Mesendoderm (in vitro differentiated cells): Measurements from ENCODE around the gene PRPF31.
A peak's percentile ranks its signal among the peaks of the same experiment; 100 is the strongest.

Experiments
- DNase-seq: peaks from one replicate; pipeline ENCODE4 v3.0.0; 2013
- H2AK5ac ChIP-seq: 2 replicates; pipeline ENCODE4 v1.6.1; 2013; ENCODE audit warnings: low read length, inconsistent platforms
- H2BK120ac ChIP-seq: 2 replicates; pipeline ENCODE4 v1.6.1; 2013; ENCODE audit warnings: low read depth, mild to moderate bottlenecking, low read length, moderate library complexity, mixed read lengths
- H2BK15ac ChIP-seq: replicated peaks from 2 replicates; pipeline ENCODE4 v1.6.1; 2013; ENCODE audit warnings: low read depth, mild to moderate bottlenecking, moderate library complexity
- H2BK5ac ChIP-seq: 2 replicates; pipeline ENCODE4 v1.6.1; 2013; ENCODE audit warnings: low read length, inconsistent platforms
- H3K18ac ChIP-seq: 2 replicates; pipeline ENCODE4 v1.6.1; 2013; ENCODE audit warnings: mild to moderate bottlenecking, low read length, mixed read lengths
- H3K23ac ChIP-seq: one replicate; pipeline ENCODE4 v1.6.1; 2013; ENCODE audit warnings: low read length
- H3K27ac ChIP-seq: 2 replicates; pipeline ENCODE4 v1.5.1; 2013; ENCODE audit warnings: low read depth, mild to moderate bottlenecking, inconsistent platforms, low read length, moderate library complexity
- H3K27me3 ChIP-seq: 2 replicates; pipeline ENCODE4 v1.6.1; 2013; ENCODE audit warnings: low read length, control low read depth, mild to moderate bottlenecking, inconsistent platforms; ENCODE audit not compliant: insufficient read depth, poor library complexity
- H3K36me3 ChIP-seq: 2 replicates; pipeline ENCODE4 v1.6.1; 2013; ENCODE audit warnings: low read length, inconsistent platforms; ENCODE audit not compliant: control insufficient read depth, insufficient read depth
- H3K4ac ChIP-seq: one replicate; pipeline ENCODE4 v1.6.1; 2013; ENCODE audit warnings: low read depth, mild to moderate bottlenecking, low read length, moderate library complexity
- H3K4me1 ChIP-seq: 2 replicates; pipeline ENCODE4 v1.6.1; 2013; ENCODE audit warnings: low read depth, low read length, inconsistent platforms; ENCODE audit not compliant: control insufficient read depth
- H3K4me2 ChIP-seq: 2 replicates; pipeline ENCODE4 v1.6.1; 2013; ENCODE audit warnings: low read length
- H3K4me3 ChIP-seq: 2 replicates; pipeline ENCODE4 v1.5.1; 2013; ENCODE audit warnings: mild to moderate bottlenecking, low read length
- H3K56ac ChIP-seq: one replicate; pipeline ENCODE4 v1.6.1; 2013; ENCODE audit warnings: low read length
- H3K79me1 ChIP-seq: 2 replicates; pipeline ENCODE4 v1.6.1; 2013; ENCODE audit warnings: low read length, inconsistent platforms
- H3K79me2 ChIP-seq: 2 replicates; pipeline ENCODE4 v1.6.1; 2013; ENCODE audit warnings: mild to moderate bottlenecking, low read length; ENCODE audit not compliant: control insufficient read depth, insufficient read depth
- H3K9ac ChIP-seq: 2 replicates; pipeline ENCODE4 v1.6.1; 2013; ENCODE audit warnings: low read length, inconsistent platforms
- H4K5ac ChIP-seq: one replicate; pipeline ENCODE4 v1.6.1; 2013; ENCODE audit warnings: low read length
- H4K8ac ChIP-seq: one replicate; pipeline ENCODE4 v1.6.1; 2013; ENCODE audit warnings: low read depth, mild to moderate bottlenecking, control low read depth, low read length, moderate library complexity
- WGBS: extraction: QIAGEN DNeasy Blood & Tissue Kit; methylation state at CpG from one replicate; pipeline ENCODE4 v1.1.7; 2013; ENCODE audit warnings: low lambda C conversion rate, missing lambda C conversion rate; ENCODE audit not compliant: insufficient coverage; ENCODE audit errors: extremely low coverage; 5-methylcytosine and 5-hydroxymethylcytosine counted together

The PRPF31 gene

DNA sequence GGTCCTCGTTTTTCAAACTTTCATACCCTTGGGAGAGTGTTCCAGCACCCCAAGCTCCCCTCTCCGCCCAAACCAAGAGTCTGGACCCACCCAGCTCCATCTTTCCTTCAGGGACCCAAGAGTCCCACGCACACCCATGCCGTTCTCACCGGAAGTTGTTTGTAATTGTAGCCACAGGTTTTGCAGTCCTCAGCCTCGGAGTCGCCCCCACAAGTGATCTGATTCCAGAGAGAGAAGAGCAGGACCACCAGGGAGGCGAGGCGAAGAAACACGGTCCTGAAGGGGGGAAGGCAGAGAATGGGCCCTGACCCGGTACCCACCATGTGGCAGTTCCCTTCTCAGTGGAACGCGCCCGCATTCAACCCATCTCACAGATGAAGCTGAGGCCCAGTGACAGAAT lies 47.3 kb downstream of the PRPF31 start:
- Histone ChIP-seq H3K4me2 (no peak overlapping the region), H3K27me3 (no peaks in the 10 kb centered on the region), H3K79me2 (no peaks in the 10 kb centered on the region), H3K4me1 (peaks cover 3% of the 10 kb centered on the region), H3K9ac (no peak overlapping the region), H3K18ac (no peak overlapping the region), H3K79me1 (peaks cover 2% of the 10 kb centered on the region), H3K56ac (no peak overlapping the region), H2BK5ac (no peak overlapping the region), H3K27ac (no peak overlapping the region), H2BK15ac (no peak overlapping the region), H3K4me3 (no peak overlapping the region), H3K23ac (no peak overlapping the region), H2AK5ac (no peak overlapping the region), H3K4ac (no peak overlapping the region), H4K8ac (no peak overlapping the region), H4K5ac (no peak overlapping the region), H2BK120ac (no peak overlapping the region), H3K36me3 (no peaks in the 10 kb centered on the region)
- no peak for DNase-seq
- no CpG with 5 or more reads among the region's 14 CpGs for WGBS

DNA sequence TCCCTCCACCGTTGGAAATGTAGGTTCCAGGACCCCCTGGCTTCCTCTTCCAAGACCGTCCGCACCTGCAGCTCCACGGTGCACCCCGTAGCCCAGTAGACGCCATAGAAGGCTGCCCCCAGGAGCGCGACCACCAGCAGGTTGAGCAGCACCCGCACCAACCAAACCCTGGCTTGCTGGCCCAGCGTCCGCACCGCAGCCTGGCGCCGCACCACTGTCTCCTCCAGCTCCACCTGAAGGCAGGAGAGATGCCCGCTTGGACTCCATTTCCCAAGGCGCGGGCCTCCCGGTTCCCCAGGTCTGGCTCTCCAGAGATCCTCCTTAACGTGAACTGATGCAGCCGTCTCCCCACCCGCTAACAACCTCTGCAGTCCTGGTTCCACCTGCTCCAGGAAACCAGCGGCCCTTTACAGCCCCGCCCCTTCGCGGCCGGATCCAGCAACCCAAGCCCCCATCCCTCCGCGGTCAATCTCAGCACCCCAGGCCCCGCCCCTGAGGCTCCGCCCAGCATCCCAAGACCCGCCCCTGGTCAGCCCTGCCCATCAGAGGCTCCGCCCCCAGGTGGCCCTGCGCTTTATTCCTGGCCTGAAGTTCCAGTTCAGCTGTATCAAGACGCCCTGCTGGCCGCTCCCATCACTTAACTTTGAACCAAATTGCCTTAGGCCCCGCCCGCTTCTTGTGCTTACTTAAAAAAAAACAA lies 49.0 kb downstream of the PRPF31 start:
- no peak overlapping the region for H2BK15ac ChIP-seq
- H2AK5ac ChIP-seq = no peak overlapping the region
- H3K56ac ChIP-seq = peak overlapping the region; percentile 73
- H3K27me3 ChIP-seq = no peaks in the 10 kb centered on the region
- H3K4me2 ChIP-seq = peak overlapping the region; percentile 61
- H2BK120ac ChIP-seq = no peak overlapping the region
- no peak overlapping the region for H4K8ac ChIP-seq
- no peak overlapping the region for H2BK5ac ChIP-seq
- no peak overlapping the region for H4K5ac ChIP-seq
- DNase-seq = peak; percentile 92
- no peak overlapping the region for H3K23ac ChIP-seq
- H3K36me3 ChIP-seq = no peaks in the 10 kb centered on the region
- H3K4me1 ChIP-seq = peaks cover 3% of the 10 kb centered on the region
- peak overlapping the region; percentile 51 for H3K9ac ChIP-seq
- no peak overlapping the region for H3K4ac ChIP-seq
- peaks cover 2% of the 10 kb centered on the region for H3K79me1 ChIP-seq
- H3K79me2 ChIP-seq = no peaks in the 10 kb centered on the region
- WGBS = no CpG with 5 or more reads among the region's 37 CpGs
- no peak overlapping the region for H3K18ac ChIP-seq
- no peak overlapping the region for H3K4me3 ChIP-seq
- H3K27ac ChIP-seq = no peak overlapping the region

- Histone ChIP-seq H3K79me1 (peaks cover 2% of the 10 kb centered on the region), H3K27me3 (no peaks in the 10 kb centered on the region), H4K8ac (no peak overlapping the region), H3K79me2 (no peaks in the 10 kb centered on the region), H2BK15ac (no peak overlapping the region), H2BK120ac (no peak overlapping the region), H2BK5ac (no peak overlapping the region), H3K56ac (no peak overlapping the region), H3K4me1 (peaks cover 3% of the 10 kb centered on the region), H3K36me3 (no peaks in the 10 kb centered on the region), H3K9ac (no peak overlapping the region), H4K5ac (no peak overlapping the region), H3K4ac (no peak overlapping the region), H3K23ac (no peak overlapping the region), H2AK5ac (no peak overlapping the region), H3K4me3 (no peak overlapping the region), H3K4me2 (no peak overlapping the region), H3K27ac (no peak overlapping the region), H3K18ac (no peak overlapping the region)
- no peak for DNase-seq
- no CpG with 5 or more reads among the region's 25 CpGs for WGBS
These were observed 49.7 kb downstream of the PRPF31 start for GRCh38 chr19:54165222-54165621.

DNA sequence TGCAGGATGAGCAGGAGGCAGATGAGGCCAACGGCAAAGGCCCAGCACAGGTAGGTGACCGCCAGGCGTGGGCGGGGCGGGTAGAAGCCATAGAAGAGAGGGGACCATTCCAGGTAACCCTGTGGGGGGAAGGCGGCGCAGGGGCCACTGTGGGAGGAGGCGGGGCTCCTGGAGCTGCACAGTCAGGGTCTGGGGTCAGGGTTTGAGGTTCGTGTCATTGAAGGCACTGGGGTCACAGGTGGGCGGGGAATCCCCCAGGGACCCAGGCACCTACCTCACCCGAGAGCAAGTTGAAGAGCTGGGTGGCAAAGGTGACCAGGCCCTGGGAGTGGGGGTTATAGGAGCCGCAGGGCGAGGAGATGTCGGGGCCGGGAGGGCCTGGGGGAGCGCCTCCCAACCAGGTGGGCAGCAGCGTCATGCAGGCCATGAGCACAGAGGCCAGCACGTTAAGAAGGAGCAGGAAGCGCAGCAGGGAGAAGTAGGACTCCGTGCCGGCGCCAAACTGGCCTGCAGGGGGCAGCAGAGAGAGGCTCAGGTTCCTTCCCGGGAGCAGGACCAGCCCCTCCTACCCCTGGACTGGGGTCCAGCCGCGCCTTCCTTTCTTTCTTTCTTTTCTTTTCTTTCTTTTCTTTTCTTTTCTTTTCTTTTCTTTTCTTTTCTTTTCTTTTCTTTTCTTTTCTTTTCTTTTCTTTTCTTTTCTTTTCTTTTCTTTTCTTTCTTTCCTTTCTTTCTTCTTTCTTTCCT lies 52.8 kb downstream of the PRPF31 start:
- Histone ChIP-seq H3K56ac (peak overlapping the region; percentile 25), H2AK5ac (no peak overlapping the region), H3K4me2 (no peak overlapping the region), H3K27me3 (no peaks in the 10 kb centered on the region), H3K18ac (no peak overlapping the region), H3K27ac (no peak overlapping the region), H4K5ac (no peak overlapping the region), H3K79me1 (no peaks in the 10 kb centered on the region), H2BK120ac (no peak overlapping the region), H3K4ac (no peak overlapping the region), H3K23ac (no peak overlapping the region), H3K4me3 (no peak overlapping the region), H3K79me2 (no peaks in the 10 kb centered on the region), H2BK5ac (no peak overlapping the region), H3K36me3 (no peaks in the 10 kb centered on the region), H3K9ac (no peak overlapping the region), H2BK15ac (no peak overlapping the region), H3K4me1 (peaks cover 5% of the 10 kb centered on the region), H4K8ac (no peak overlapping the region)
- no CpG with 5 or more reads among the region's 25 CpGs for WGBS
- peak; percentile 91 for DNase-seq

DNA sequence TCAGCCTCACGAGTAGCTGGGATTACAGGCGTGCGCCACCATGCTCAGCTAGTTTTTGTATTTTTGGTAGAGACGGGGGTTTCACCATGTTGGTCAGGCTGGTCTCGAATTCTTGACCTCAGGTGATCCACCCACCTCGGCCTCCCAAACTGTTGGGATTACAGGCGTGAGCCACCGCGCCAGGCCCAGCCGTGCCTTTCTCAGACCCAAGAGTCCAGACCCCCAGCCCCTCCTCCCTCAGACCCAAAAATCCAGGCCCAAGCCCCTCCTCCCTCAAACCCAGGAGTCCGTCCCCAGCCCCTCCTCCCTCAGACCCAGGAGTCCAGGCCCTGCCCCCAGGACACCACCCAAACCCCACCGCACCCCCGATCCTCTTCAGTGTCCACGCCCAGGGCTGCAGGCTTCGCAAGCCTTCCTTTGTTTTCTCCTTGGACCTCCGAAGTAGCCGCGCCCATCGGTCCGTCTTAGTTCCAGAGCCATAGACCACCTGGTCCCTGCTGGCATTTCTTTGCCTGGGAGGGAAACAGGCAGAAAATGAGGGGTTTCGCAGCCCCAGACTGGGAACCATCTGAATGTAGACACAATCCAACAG lies 53.7 kb downstream of the PRPF31 start:
- H4K5ac ChIP-seq = no peak overlapping the region
- H3K18ac ChIP-seq = no peak overlapping the region
- H3K79me1 ChIP-seq = no peaks in the 10 kb centered on the region
- WGBS = no CpG with 5 or more reads among the region's 21 CpGs
- H2BK120ac ChIP-seq = no peak overlapping the region
- H2AK5ac ChIP-seq = no peak overlapping the region
- no peak for DNase-seq
- H3K9ac ChIP-seq = no peak overlapping the region
- H3K4me3 ChIP-seq = no peak overlapping the region
- H3K27ac ChIP-seq = no peak overlapping the region
- peaks cover 4% of the 10 kb centered on the region for H3K4me1 ChIP-seq
- H3K79me2 ChIP-seq = no peaks in the 10 kb centered on the region
- H3K27me3 ChIP-seq = no peaks in the 10 kb centered on the region
- H3K4ac ChIP-seq = no peak overlapping the region
- no peak overlapping the region for H3K4me2 ChIP-seq
- H3K36me3 ChIP-seq = no peaks in the 10 kb centered on the region
- H4K8ac ChIP-seq = no peak overlapping the region
- no peak overlapping the region for H3K56ac ChIP-seq
- H2BK15ac ChIP-seq = no peak overlapping the region
- H3K23ac ChIP-seq = no peak overlapping the region
- H2BK5ac ChIP-seq = no peak overlapping the region
